ENCODE data around the gene SLC5A6. TPM values are rescaled to one million over a fixed set of nuclear protein-coding genes. Genes with fewer than 3 reads are reported as not detected.

The SLC5A6 gene
- total RNA-seq, 1 experiment from 2014 or later = 111 TPM

- no peak overlapping the region for H3K4me3 Mint-ChIP-seq
- POLR2A ChIA-PET = no interaction called here
- ATAC-seq (no peak), DNase-seq (ENCODE audit: low spot score) (no peak)
- H3K9me3 Mint-ChIP-seq = no peaks in the 10 kb centered on the region
- no peaks in the 10 kb centered on the region for H3K27me3 Mint-ChIP-seq (ENCODE audit: low read depth)
- TF ChIP-seq ATF1 (CRISPR knock-in tag; IDR thresholded peaks at IDR 0.05) (no peak), ZNF532 (CRISPR knock-in tag; IDR thresholded peaks at IDR 0.05; ENCODE audit: borderline replicate concordance) (no peak), MAX (CRISPR knock-in tag; IDR thresholded peaks at IDR 0.05) (no peak), RORB (CRISPR knock-in tag; IDR thresholded peaks at IDR 0.05) (no peak), MXD4 (CRISPR knock-in tag; IDR thresholded peaks at IDR 0.05; ENCODE audit: borderline replicate concordance) (no peak), PRDM15 (CRISPR knock-in tag; IDR thresholded peaks at IDR 0.05) (no peak), TP53 (CRISPR knock-in tag; IDR thresholded peaks at IDR 0.05) (no peak), RELA (CRISPR knock-in tag; IDR thresholded peaks at IDR 0.05; ENCODE audit: borderline replicate concordance) (no peak), ARID4B (CRISPR knock-in tag; IDR thresholded peaks at IDR 0.05; ENCODE audit: borderline replicate concordance) (no peak), GTF2I (CRISPR knock-in tag; conservative IDR thresholded peaks at IDR 0.05) (no peak), SP1 (CRISPR knock-in tag; conservative IDR thresholded peaks at IDR 0.05) (no peak), KAT7 (CRISPR knock-in tag; IDR thresholded peaks at IDR 0.05; ENCODE audit: borderline replicate concordance) (no peak), MLX (CRISPR knock-in tag; IDR thresholded peaks at IDR 0.05) (no peak), ZBTB21 (CRISPR knock-in tag; IDR thresholded peaks at IDR 0.05; ENCODE audit: borderline replicate concordance) (no peak), MYBL2 (CRISPR knock-in tag; IDR thresholded peaks at IDR 0.05) (no peak), CBFB (CRISPR knock-in tag; IDR thresholded peaks at IDR 0.05; ENCODE audit: low read depth) (no peak), ZNF281 (CRISPR knock-in tag; IDR thresholded peaks at IDR 0.05) (no peak), ZNF138 (CRISPR knock-in tag; conservative IDR thresholded peaks at IDR 0.05) (no peak), NR1H2 (CRISPR knock-in tag; IDR thresholded peaks at IDR 0.05) (no peak), ESRRA (CRISPR knock-in tag; IDR thresholded peaks at IDR 0.05; ENCODE audit: borderline replicate concordance) (no peak)
- CTCF ChIA-PET = no interaction called here
- H3K36me3 Mint-ChIP-seq = peaks cover 85% of the 10 kb centered on the region
- H3K27ac Mint-ChIP-seq = no peak overlapping the region
- peaks cover 16% of the 10 kb centered on the region for H3K4me1 Mint-ChIP-seq
These were observed 6.9 kb downstream of the SLC5A6 start for GRCh38 chr2:27205206-27205605.

Data from WTC11 (cell line).